BLaER1 treated with 17β-estradiol and CSF1 and Interleukin-3, amounts not matched to agents 10 nM and 100 nM (cell line): Measurements from ENCODE around the gene ALDH1L1.
A peak's percentile ranks its signal among the peaks of the same experiment; 100 is the strongest.

Experiments
- H3K27ac ChIP-seq, 11 experiments: shearing (Covaris generic); formaldehyde crosslinking; 2 replicates each; pipeline ENCODE4 v1.8.1; 2022
- H3K27me3 ChIP-seq, 11 experiments: shearing (Covaris generic); formaldehyde crosslinking; 2 replicates each; pipeline ENCODE4 v1.8.1; 2022
- H3K36me3 ChIP-seq, 11 experiments: shearing (Covaris generic); formaldehyde crosslinking; 2 replicates each; pipeline ENCODE4 v1.8.1; 2022
- H3K4me1 ChIP-seq, 10 experiments: shearing (Covaris generic); formaldehyde crosslinking; 2 replicates each; pipeline ENCODE4 v1.8.1; 2022
- H3K4me2 ChIP-seq, 11 experiments: shearing (Covaris generic); formaldehyde crosslinking; 2 replicates each; pipeline ENCODE4 v1.8.1; 2022
- H3K4me3 ChIP-seq, 10 experiments: shearing (Covaris generic); formaldehyde crosslinking; 2 replicates each; pipeline ENCODE4 v1.8.1; 2022
- H3K9ac ChIP-seq, 11 experiments: shearing (Covaris generic); formaldehyde crosslinking; 2 replicates each; pipeline ENCODE4 v1.8.1; 2022
- H3K9me3 ChIP-seq, 11 experiments: shearing (Covaris generic); formaldehyde crosslinking; replicated peaks in 1 of 11; 2 replicates each; pipeline ENCODE4 v1.8.1; 2022
- H4K20me1 ChIP-seq, 11 experiments: shearing (Covaris generic); formaldehyde crosslinking; 2 replicates each; pipeline ENCODE4 v1.8.1; 2022
- Cebpa-rat ChIP-seq, 11 experiments: shearing (Covaris generic); IDR thresholded peaks; 2 replicates each; pipeline ENCODE4 v1.8.1; 2022

ALDH1L1 gene

GRCh38 chr3:126184465-126185000 lies 4.1 kb upstream of the ALDH1L1 start:
- Histone ChIP-seq H3K27me3 (peaks cover 0 to 6% (median 0%) of the 10 kb centered on the region in 11 experiments; a peak in 3 of 22 replicates), H3K36me3 (no peaks in the 10 kb centered on the region), H4K20me1 (no peaks in the 10 kb centered on the region), H3K4me1 (no peaks in the 10 kb centered on the region), H3K9ac (no peak overlapping the region), H3K27ac (no peak overlapping the region), H3K9me3 (peaks cover 0 to 16% (median 8%) of the 10 kb centered on the region in 11 experiments; a peak in 15 of 22 replicates), H3K4me3 (no peak overlapping the region), H3K4me2 (no peak overlapping the region)
- no peak for TF ChIP-seq Cebpa-rat (IDR thresholded peaks at IDR 0.05)

GRCh38 chr3:126181398-126181725 lies 976 bp upstream of the ALDH1L1 start:
- Histone ChIP-seq H3K9ac (no peak overlapping the region), H4K20me1 (no peaks in the 10 kb centered on the region), H3K27me3 (peaks cover 0 to 8% (median 0%) of the 10 kb centered on the region in 11 experiments; a peak in 3 of 22 replicates), H3K27ac (no peak overlapping the region), H3K4me2 (no peak overlapping the region), H3K4me1 (no peaks in the 10 kb centered on the region), H3K9me3 (peaks cover 0 to 17% (median 8%) of the 10 kb centered on the region in 11 experiments; a peak in 15 of 22 replicates), H3K4me3 (no peak overlapping the region), H3K36me3 (no peaks in the 10 kb centered on the region)
- TF ChIP-seq Cebpa-rat (IDR thresholded peaks at IDR 0.05) = no peak

- peaks cover 0 to 8% (median 0%) of the 10 kb centered on the region in 11 experiments; a peak in 3 of 22 replicates for H3K27me3 ChIP-seq
- no peaks in the 10 kb centered on the region for H3K36me3 ChIP-seq
- TF ChIP-seq Cebpa-rat (IDR thresholded peaks at IDR 0.05) = no peak
- H3K9me3 ChIP-seq = peaks cover 0 to 17% (median 8%) of the 10 kb centered on the region in 11 experiments; a peak in 15 of 22 replicates
- H3K4me2 ChIP-seq = no peak overlapping the region
- no peak overlapping the region for H3K4me3 ChIP-seq
- H3K9ac ChIP-seq = no peak overlapping the region
- H3K4me1 ChIP-seq = no peaks in the 10 kb centered on the region
- no peak overlapping the region for H3K27ac ChIP-seq
- H4K20me1 ChIP-seq = no peaks in the 10 kb centered on the region
Measured at GRCh38 chr3:126179825-126180476, 435 bp downstream of the ALDH1L1 start.

GRCh38 chr3:126170073-126170777 lies 10.2 kb downstream of the ALDH1L1 start:
- Histone ChIP-seq H3K36me3 (no peaks in the 10 kb centered on the region), H3K4me2 (no peak overlapping the region), H3K4me3 (no peak overlapping the region), H3K9me3 (peaks cover 0 to 4% (median under 1%) of the 10 kb centered on the region in 11 experiments; a peak in 8 of 22 replicates), H3K4me1 (no peaks in the 10 kb centered on the region), H4K20me1 (no peaks in the 10 kb centered on the region), H3K27me3 (no peaks in the 10 kb centered on the region), H3K27ac (no peak overlapping the region), H3K9ac (no peak overlapping the region)
- 0 out of 22 replicates have a peak, but pooled peaks of 1 of the 11 experiments have one; percentile 18 for TF ChIP-seq Cebpa-rat (IDR thresholded peaks at IDR 0.05)

- no peaks in the 10 kb centered on the region for H4K20me1 ChIP-seq
- no peaks in the 10 kb centered on the region for H3K4me1 ChIP-seq
- no peak overlapping the region for H3K27ac ChIP-seq
- peaks cover 0 to 18% (median 9%) of the 10 kb centered on the region in 11 experiments; a peak in 15 of 22 replicates for H3K9me3 ChIP-seq
- no peak for TF ChIP-seq Cebpa-rat (IDR thresholded peaks at IDR 0.05)
- no peaks in the 10 kb centered on the region for H3K27me3 ChIP-seq
- H3K4me2 ChIP-seq = no peak overlapping the region
- H3K9ac ChIP-seq = no peak overlapping the region
- no peaks in the 10 kb centered on the region for H3K36me3 ChIP-seq
- no peak overlapping the region for H3K4me3 ChIP-seq
Measured at GRCh38 chr3:126167566-126167965, 12.8 kb downstream of the ALDH1L1 start.

GRCh38 chr3:126166009-126166408 lies 14.4 kb downstream of the ALDH1L1 start:
- H4K20me1 ChIP-seq = no peaks in the 10 kb centered on the region
- no peak for TF ChIP-seq Cebpa-rat (IDR thresholded peaks at IDR 0.05)
- no peaks in the 10 kb centered on the region for H3K36me3 ChIP-seq
- H3K4me2 ChIP-seq = no peak overlapping the region
- H3K27me3 ChIP-seq = no peaks in the 10 kb centered on the region
- no peak overlapping the region for H3K27ac ChIP-seq
- H3K9me3 ChIP-seq = peaks cover 0 to 18% (median 9%) of the 10 kb centered on the region in 11 experiments; a peak in 15 of 22 replicates
- H3K4me1 ChIP-seq = no peaks in the 10 kb centered on the region
- no peak overlapping the region for H3K4me3 ChIP-seq
- no peak overlapping the region for H3K9ac ChIP-seq

- H3K9me3 ChIP-seq = peaks cover 0 to 18% (median 9%) of the 10 kb centered on the region in 11 experiments; a peak in 16 of 22 replicates
- no peaks in the 10 kb centered on the region for H3K36me3 ChIP-seq
- no peak overlapping the region for H3K9ac ChIP-seq
- no peak overlapping the region for H3K4me3 ChIP-seq
- no peak for TF ChIP-seq Cebpa-rat (IDR thresholded peaks at IDR 0.05)
- peaks cover 0 to 18% (median 15%) of the 10 kb centered on the region in 10 experiments; a peak in 11 of 20 replicates for H3K4me1 ChIP-seq
- no peak overlapping the region for H3K27ac ChIP-seq
- no peaks in the 10 kb centered on the region for H4K20me1 ChIP-seq
- no peaks in the 10 kb centered on the region for H3K27me3 ChIP-seq
- no peak overlapping the region for H3K4me2 ChIP-seq
Measured at GRCh38 chr3:126161309-126161708, 19.1 kb downstream of the ALDH1L1 start.

- Histone ChIP-seq H3K4me3 (no peak overlapping the region), H3K4me2 (no peak overlapping the region), H3K27me3 (no peaks in the 10 kb centered on the region), H3K27ac (no peak overlapping the region), H4K20me1 (no peaks in the 10 kb centered on the region), H3K4me1 (peaks cover 0 to 18% (median 15%) of the 10 kb centered on the region in 10 experiments; a peak in 11 of 20 replicates), H3K9ac (no peak overlapping the region), H3K36me3 (no peaks in the 10 kb centered on the region), H3K9me3 (peaks cover 0 to 18% (median 9%) of the 10 kb centered on the region in 11 experiments; a peak in 16 of 22 replicates)
- no peak for TF ChIP-seq Cebpa-rat (IDR thresholded peaks at IDR 0.05)
Measured at GRCh38 chr3:126160243-126161210, 19.9 kb downstream of the ALDH1L1 start.
